Suprapubic skin (tissue), 4 donors: ENCODE results near the gene ACOX1. TPM values are rescaled to one million over a fixed set of nuclear protein-coding genes. Genes with fewer than 3 reads are reported as not detected.

ENCODE experiments used
- DNase-seq, 2 donors: peaks; one replicate each; pipeline ENCODE4 v3.0.0-alpha.2; 2019; ENCODE audit warnings: low spot score in 2 of 2
- H3K27ac ChIP-seq: fragments of 200-600 bp; sonication (generic); one replicate; pipeline ENCODE4 v1.5.1; 2019
- H3K27me3 ChIP-seq: fragments of 200-600 bp; sonication (generic); one replicate; pipeline ENCODE4 v1.5.1; 2019
- H3K36me3 ChIP-seq: fragments of 200-600 bp; sonication (generic); one replicate; pipeline ENCODE4 v1.5.1; 2019
- H3K4me1 ChIP-seq: fragments of 200-600 bp; sonication (generic); one replicate; pipeline ENCODE4 v1.5.1; 2019
- H3K4me3 ChIP-seq: fragments of 200-600 bp; sonication (generic); one replicate; pipeline ENCODE4 v1.5.1; 2019; ENCODE audit warnings: mild to moderate bottlenecking
- H3K9me3 ChIP-seq: fragments of 200-600 bp; sonication (generic); one replicate; pipeline ENCODE4 v1.5.1; 2019
- CTCF ChIP-seq, 2 donors: fragments of 200-600 bp in 1 of 2; fragments of 450-650 bp in 1 of 2; sonication (generic) in 1 of 2; IDR thresholded peaks; one replicate each; pipeline ENCODE4 v1.5.1; 2016 to 2019; ENCODE audit warnings: antibody characterized with exemption in 2 of 2, mild to moderate bottlenecking in 1 of 2, moderate library complexity in 1 of 2
- EP300 ChIP-seq: sonication (generic); formaldehyde crosslinking; IDR thresholded peaks from one replicate; pipeline ENCODE4 v1.6.1; 2017; ENCODE audit warnings: antibody characterized with exemption
- POLR2A ChIP-seq, 2 donors: fragments of 450-650 bp; IDR thresholded peaks; one replicate each; pipeline ENCODE4 v1.6.1; 2017; ENCODE audit warnings: antibody characterized with exemption in 2 of 2, mild to moderate bottlenecking in 2 of 2, moderate library complexity in 2 of 2
- POLR2AphosphoS5 ChIP-seq, 3 donors: sonication (generic); formaldehyde crosslinking; IDR thresholded peaks; one replicate each; pipeline ENCODE4 v1.6.1; 2017; ENCODE audit warnings: antibody characterized with exemption in 3 of 3
- WGBS: methylation state at CpG from one replicate; pipeline ENCODE4 v1.1.5; 2018; 5-methylcytosine and 5-hydroxymethylcytosine counted together
- total RNA-seq, 4 donors: library from RNA; depleted of rRNA; stranded (reverse); fragments of >200 nt; gene quantifications; one replicate each; pipeline ENCODE4 v1.1.0, GENCODE V29; 2016

ACOX1 gene
- total RNA-seq, 4 donors from 2014 or later: 59.6 to 89.7 (median 71.5) TPM

GRCh38 chr17:75998327-75998795 is 19.4 kb upstream of the ACOX1 start:
- Histone ChIP-seq H3K4me3 (no peak overlapping the region), H3K27me3 (no peaks in the 10 kb centered on the region), H3K27ac (peak overlapping the region; percentile 89), H3K36me3 (peaks cover 24% of the 10 kb centered on the region), H3K4me1 (peaks cover 45% of the 10 kb centered on the region), H3K9me3 (no peaks in the 10 kb centered on the region)
- DNase-seq: no peak
- 83% methylated on average over 9 of the region's 9 CpGs for WGBS
- TF ChIP-seq EP300 (no peak), CTCF (IDR thresholded peaks at IDR 0.05) (no peak), POLR2AphosphoS5 (IDR thresholded peaks at IDR 0.05) (no peak), POLR2A (IDR thresholded peaks at IDR 0.05) (no peak)

GRCh38 chr17:75996665-75997590 is 18.0 kb upstream of the ACOX1 start:
- Histone ChIP-seq H3K4me3 (no peak overlapping the region), H3K4me1 (peaks cover 45% of the 10 kb centered on the region), H3K36me3 (peaks cover 30% of the 10 kb centered on the region), H3K27me3 (no peaks in the 10 kb centered on the region), H3K27ac (peak overlapping the region; percentile 89), H3K9me3 (no peaks in the 10 kb centered on the region)
- DNase-seq: no peak
- no peak for TF ChIP-seq POLR2A (IDR thresholded peaks at IDR 0.05)
- TF ChIP-seq POLR2AphosphoS5 (IDR thresholded peaks at IDR 0.05): no peak
- no peak for TF ChIP-seq CTCF (IDR thresholded peaks at IDR 0.05)
- 25% methylated on average over 18 of the region's 18 CpGs for WGBS

GRCh38 chr17:75995385-75995925 is 16.5 kb upstream of the ACOX1 start:
- 85% methylated on average over 7 of the region's 7 CpGs for WGBS

GRCh38 chr17:75994802-75995370 is 15.9 kb upstream of the ACOX1 start:
- H3K4me3 ChIP-seq: no peak overlapping the region
- TF ChIP-seq POLR2AphosphoS5 (IDR thresholded peaks at IDR 0.05): no peak
- TF ChIP-seq CTCF (IDR thresholded peaks at IDR 0.05): no peak
- TF ChIP-seq EP300: no peak
- no peak for TF ChIP-seq POLR2A (IDR thresholded peaks at IDR 0.05)
- 91% methylated on average over 5 of the region's 5 CpGs for WGBS
- no peak overlapping the region for H3K27ac ChIP-seq
- no peaks in the 10 kb centered on the region for H3K27me3 ChIP-seq
- H3K36me3 ChIP-seq: peaks cover 32% of the 10 kb centered on the region
- peaks cover 28% of the 10 kb centered on the region for H3K4me1 ChIP-seq
- DNase-seq: no peak
- no peaks in the 10 kb centered on the region for H3K9me3 ChIP-seq

More at GRCh38 chr17:75995385-75995925, 16.5 kb upstream of the ACOX1 start:
- no peak overlapping the region for H3K27ac ChIP-seq
- no peaks in the 10 kb centered on the region for H3K27me3 ChIP-seq
- H3K36me3 ChIP-seq: peaks cover 32% of the 10 kb centered on the region
- DNase-seq: no peak
- no peak overlapping the region for H3K4me3 ChIP-seq
- H3K9me3 ChIP-seq: no peaks in the 10 kb centered on the region
- peaks cover 34% of the 10 kb centered on the region for H3K4me1 ChIP-seq
- TF ChIP-seq POLR2A (IDR thresholded peaks at IDR 0.05) (no peak), POLR2AphosphoS5 (IDR thresholded peaks at IDR 0.05) (no peak), EP300 (no peak), CTCF (IDR thresholded peaks at IDR 0.05) (no peak)

GRCh38 chr17:75991396-75991795 is 12.4 kb upstream of the ACOX1 start:
- Histone ChIP-seq H3K36me3 (peaks cover 32% of the 10 kb centered on the region), H3K27me3 (no peaks in the 10 kb centered on the region), H3K27ac (no peak overlapping the region), H3K9me3 (no peaks in the 10 kb centered on the region), H3K4me1 (peaks cover 3% of the 10 kb centered on the region), H3K4me3 (no peak overlapping the region)
- no peak for DNase-seq
- no peak for TF ChIP-seq POLR2A (IDR thresholded peaks at IDR 0.05)
- no peak for TF ChIP-seq EP300
- no peak for TF ChIP-seq CTCF (IDR thresholded peaks at IDR 0.05)
- WGBS: 89% methylated on average over 9 of the region's 9 CpGs
